GM13976 (cell line): ENCODE data around the gene SAPCD1.
"Not testable (repeated sequence)": the region's sequence is repeated elsewhere in the genome, so short reads cannot be mapped to it uniquely, and the experiment has no call there.

ENCODE experiments used
- DNase-seq: peaks from one replicate; pipeline ENCODE4 v3.0.0; 2012; ENCODE audit warnings: low spot score
- CTCF ChIP-seq: IDR thresholded peaks from 2 replicates; pipeline ENCODE4 v1.5.1; 2012; ENCODE audit warnings: borderline replicate concordance, mild to moderate bottlenecking; ENCODE audit not compliant: insufficient read depth; ENCODE audit errors: extremely low read depth, missing control alignments, control extremely low read depth
- in situ Hi-C: fragments of 300-500 bp; cut with MboI; formaldehyde crosslinking; loops from one replicate; pipeline ENCODE4 v1.12.0; 2022; ENCODE audit warnings: low sequenced_read_pairs, mixed read lengths, inconsistent platforms; ENCODE audit not compliant: unreplicated experiment

Gene SAPCD1

GRCh38 chr6:31806470-31807272, 44.2 kb downstream of the SAPCD1 start, which contains the start of gene LSM2:
LSM2 (minus strand) TSS chr6:31806966; CDS start chr6:31806757, 209 bp downstream.
- TF ChIP-seq CTCF = no peak
- in situ Hi-C loops = no loop called here
- peak; percentile 100 for DNase-seq

- in situ Hi-C loops, DNase-seq: not testable (repeated sequence)
Observed at GRCh38 chr6:31808599-31808998, 46.1 kb downstream of the SAPCD1 start.

DNA sequence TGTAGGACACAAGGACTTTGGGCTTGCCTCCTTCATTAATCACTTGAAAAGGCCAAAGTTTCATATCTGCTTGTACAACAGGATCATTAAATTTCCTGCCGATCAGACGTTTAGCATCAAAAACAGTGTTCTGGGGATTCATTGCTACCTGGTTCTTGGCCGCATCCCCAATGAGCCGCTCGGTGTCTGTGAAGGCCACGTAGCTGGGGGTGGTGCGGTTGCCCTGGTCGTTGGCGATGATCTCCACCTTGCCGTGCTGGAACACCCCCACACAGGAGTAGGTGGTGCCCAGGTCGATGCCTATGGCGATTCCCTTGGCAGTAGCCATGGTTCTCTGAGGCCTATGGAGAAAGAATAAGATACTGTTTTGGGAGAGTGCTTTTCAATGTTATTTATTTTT, 49.2 kb downstream of the SAPCD1 start:
- TF ChIP-seq CTCF = no peak
- DNase-seq = no peak
- in situ Hi-C loops = no loop called here

DNA sequence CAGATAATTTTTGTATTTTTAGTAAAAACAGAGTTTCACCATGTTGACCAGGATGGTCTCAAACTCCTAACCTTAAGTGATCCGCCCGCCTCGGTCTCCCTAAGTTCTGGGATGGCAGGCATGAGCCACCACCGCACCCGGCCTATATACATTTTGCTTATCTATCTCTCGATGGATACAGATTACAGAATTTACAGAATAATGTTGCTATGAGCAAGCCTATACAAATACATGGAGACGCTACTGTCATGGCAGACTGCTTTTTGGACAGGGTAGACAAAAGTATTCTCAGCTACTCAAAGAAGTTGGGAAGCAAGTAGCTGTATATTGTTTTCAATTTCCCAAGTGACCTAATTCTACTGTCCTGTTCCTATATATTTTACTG, 51.0 kb downstream of the SAPCD1 start:
- no peak for TF ChIP-seq CTCF
- in situ Hi-C loops = no loop called here
- no peak for DNase-seq
